Spinal cord (tissue), 4 donors: ENCODE results near the gene ROBO3. TPM values are rescaled to one million over a fixed set of nuclear protein-coding genes. Genes with fewer than 3 reads are reported as not detected.

ENCODE experiments used
- polyA plus RNA-seq, 2 donors: library from polyadenylated mRNA; unstranded; fragments of 120-200 nt; gene quantifications; one replicate each; pipeline ENCODE4 v1.2.1, GENCODE V29; 2013; ENCODE audit not compliant: insufficient read length in 2 of 2
- total RNA-seq, 2 donors: library from RNA; depleted of rRNA in 1 of 2; stranded (reverse); fragments of 120-200 nt in 1 of 2; fragments of >200 nt in 1 of 2; gene quantifications; one replicate each; pipeline versions ENCODE4 v1.2.3 to v1.2.4, GENCODE V29; 2013 to 2014

The ROBO3 gene
- total and polyA plus RNA-seq, 4 donors: 14.8 to 81.5 (median 59.1) TPM

Other genes with a start within 250 kb of the ROBO3 start
- gene TBRG1, start 242.6 kb upstream of the ROBO3 start, total RNA-seq: 10 to 100 TPM; 26.5 to 38.4 TPM
- gene TBRG1, start 242.6 kb upstream of the ROBO3 start, polyA plus RNA-seq: 10 to 100 TPM; 48.6 to 52.0 TPM
- gene SIAE, start 191.7 kb upstream of the ROBO3 start, total RNA-seq: 10 to 100 TPM; 17.0 to 31.1 TPM
- gene SIAE, start 191.7 kb upstream of the ROBO3 start, polyA plus RNA-seq: 10 to 100 TPM; 29.9 to 30.3 TPM
- 10 to 100 TPM in 1 of 2 donors, 1 to 10 TPM in 1; 7.7 to 29.6 TPM for gene SPA17, start 191.5 kb upstream of the ROBO3 start, total RNA-seq
- gene SPA17, start 191.5 kb upstream of the ROBO3 start, polyA plus RNA-seq: 10 to 100 TPM; 16.6 to 23.8 TPM
- 1 to 10 TPM; 1.5 to 1.8 TPM for gene NRGN, start 125.5 kb upstream of the ROBO3 start, total RNA-seq
- gene NRGN, start 125.5 kb upstream of the ROBO3 start, polyA plus RNA-seq: 10 to 100 TPM; 31.4 to 33.3 TPM
- gene VSIG2, start 113.2 kb upstream of the ROBO3 start, total RNA-seq: 1 to 10 TPM in 1 of 2 donors, under 1 TPM in 1; 0.20 to 1.3 TPM
- gene VSIG2, start 113.2 kb upstream of the ROBO3 start, polyA plus RNA-seq: 1 to 10 TPM; 1.2 to 2.3 TPM
- gene ESAM, start 103.1 kb upstream of the ROBO3 start, total RNA-seq: 10 to 100 TPM in 1 of 2 donors, 1 to 10 TPM in 1; 9.5 to 23.3 TPM
- 10 to 100 TPM; 38.2 to 43.1 TPM for gene ESAM, start 103.1 kb upstream of the ROBO3 start, polyA plus RNA-seq
- gene MSANTD2, start 65.0 kb upstream of the ROBO3 start, total RNA-seq: 10 to 100 TPM; 17.8 to 21.0 TPM
- gene MSANTD2, start 65.0 kb upstream of the ROBO3 start, polyA plus RNA-seq: 10 to 100 TPM; 24.1 to 28.4 TPM
- 10 to 100 TPM in 1 of 2 donors, 1 to 10 TPM in 1; 6.5 to 14.3 TPM for gene ROBO4, start 32.4 kb downstream of the ROBO3 start, total RNA-seq
- 10 to 100 TPM; 22.7 to 23.6 TPM for gene ROBO4, start 32.4 kb downstream of the ROBO3 start, polyA plus RNA-seq
- gene HEPN1, start 53.8 kb downstream of the ROBO3 start, total RNA-seq: not detected
- 10 to 100 TPM; 48.4 to 68.9 TPM for gene HEPN1, start 53.8 kb downstream of the ROBO3 start, polyA plus RNA-seq
- 10 to 100 TPM; 31.1 to 62.8 TPM for gene HEPACAM, start 70.6 kb downstream of the ROBO3 start, total RNA-seq
- 100 to 1,000 TPM; 101 to 129 TPM for gene HEPACAM, start 70.6 kb downstream of the ROBO3 start, polyA plus RNA-seq
- gene CCDC15, start 88.8 kb downstream of the ROBO3 start, total RNA-seq: 1 to 10 TPM; 4.4 to 4.6 TPM
- gene CCDC15, start 88.8 kb downstream of the ROBO3 start, polyA plus RNA-seq: 1 to 10 TPM; 2.6 to 3.1 TPM
- gene SLC37A2, start 197.9 kb downstream of the ROBO3 start, total RNA-seq: 1 to 10 TPM; 4.5 to 5.2 TPM
- 1 to 10 TPM; 4.5 to 5.7 TPM for gene SLC37A2, start 197.9 kb downstream of the ROBO3 start, polyA plus RNA-seq
- 10 to 100 TPM; 36.7 to 48.2 TPM for gene TMEM218, start 246.2 kb downstream of the ROBO3 start, total RNA-seq
- 10 to 100 TPM; 41.4 to 47.0 TPM for gene TMEM218, start 246.2 kb downstream of the ROBO3 start, polyA plus RNA-seq